GM12891 (cell line): ENCODE data around the gene SPRR2G.
"Not testable (repeated sequence)": the region's sequence is repeated elsewhere in the genome, so short reads cannot be mapped to it uniquely, and the experiment has no call there.

Source experiments
- DNase-seq: peaks from one replicate; pipeline ENCODE4 v3.0.0; 2011; ENCODE audit warnings: low spot score; ENCODE audit not compliant: insufficient read length
- FAIRE-seq: peaks from 2 replicates; lab custom pipeline; 2011; peaks lifted over from hg19 to GRCh38; lab: Jason Lieb, UNC
- PAX5 ChIP-seq: IDR thresholded peaks from 2 replicates; pipeline ENCODE4 v1.6.1; 2011; ENCODE audit warnings: low read length, moderate library complexity, mild to moderate bottlenecking; ENCODE audit not compliant: insufficient read depth, severe bottlenecking
- POLR2A ChIP-seq: IDR thresholded peaks from 2 replicates; pipeline ENCODE4 v1.6.1; 2011; ENCODE audit warnings: low read depth, low read length, control low read depth
- POLR2AphosphoS5 ChIP-seq: IDR thresholded peaks from 2 replicates; pipeline ENCODE4 v1.6.1; 2011; ENCODE audit warnings: low read depth, low read length, control low read depth
- POU2F2 ChIP-seq: IDR thresholded peaks from 2 replicates; pipeline ENCODE4 v1.6.1; 2011; ENCODE audit warnings: low read depth, mild to moderate bottlenecking, control low read depth, low read length, moderate library complexity
- SPI1 ChIP-seq: IDR thresholded peaks from 2 replicates; pipeline ENCODE4 v1.6.1; 2011; ENCODE audit warnings: low read depth, low read length, control low read depth
- TAF1 ChIP-seq: IDR thresholded peaks from 2 replicates; pipeline ENCODE4 v1.6.1; 2011; ENCODE audit warnings: low read depth, low read length, control low read depth

SPRR2G gene

DNA sequence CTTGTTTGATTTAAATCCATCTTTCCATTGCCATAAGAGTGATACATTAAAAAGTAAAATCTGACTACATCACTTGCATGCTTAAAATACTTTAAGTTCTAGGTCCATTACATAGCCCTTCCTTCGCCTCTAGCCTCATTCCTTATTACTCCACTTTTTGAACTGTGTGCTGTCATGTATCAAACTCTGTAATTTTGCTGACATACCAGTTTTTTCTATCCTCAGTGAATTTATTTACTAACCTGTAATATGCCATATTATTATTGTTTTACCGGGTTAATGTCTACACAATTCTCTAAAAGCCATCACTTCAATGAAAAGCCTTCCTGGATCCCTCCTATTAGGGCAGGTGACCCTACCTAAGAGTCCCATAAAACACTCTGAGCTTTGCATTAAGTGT, 4.9 kb upstream of the SPRR2G start:
- FAIRE-seq (no peak), DNase-seq (no peak)
- TF ChIP-seq TAF1 = no peak
- no peak for TF ChIP-seq POLR2A

DNA sequence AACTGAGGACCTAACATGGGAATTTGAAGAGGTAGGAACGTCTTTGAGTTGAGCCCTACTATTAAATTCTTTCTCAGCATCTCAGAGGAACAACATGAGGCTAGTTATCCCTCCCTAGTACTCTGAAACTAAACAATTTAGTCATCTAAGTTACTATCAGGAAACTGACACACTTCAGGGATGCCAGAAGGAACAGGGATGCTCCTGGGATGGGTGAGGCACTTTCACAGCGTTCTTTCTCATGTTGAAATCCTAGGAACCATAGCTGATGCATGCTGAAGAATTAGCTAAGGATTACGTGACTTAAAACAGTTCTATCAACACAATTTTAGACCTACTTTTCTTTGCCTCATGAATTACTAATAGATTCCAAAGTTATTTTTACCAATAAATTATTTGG, 1.8 kb upstream of the SPRR2G start:
- FAIRE-seq (no peak), DNase-seq (no peak)
- TF ChIP-seq SPI1 (no peak), TAF1 (no peak), POLR2A (no peak), POLR2AphosphoS5 (no peak), PAX5 (no peak), POU2F2 (no peak)

DNA sequence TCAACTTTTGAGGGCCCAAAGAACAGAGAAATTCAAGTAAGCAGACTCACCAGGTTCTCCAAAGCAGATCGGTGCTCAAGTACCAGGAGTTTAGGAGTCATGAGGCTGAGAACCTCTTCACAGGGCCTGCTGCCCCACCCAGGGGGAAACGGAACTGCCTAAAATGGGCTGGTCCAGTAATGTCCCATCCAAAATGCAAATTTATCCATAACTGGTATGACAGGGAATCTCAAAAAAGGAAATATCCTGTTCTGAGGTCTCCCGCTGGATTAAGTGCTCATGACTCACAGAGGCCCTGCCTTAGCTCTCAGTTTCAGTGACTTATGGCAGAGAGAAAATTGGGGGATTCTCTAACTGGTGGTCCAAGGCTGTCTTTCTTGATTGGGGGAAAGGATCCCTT, 9.3 kb downstream of the SPRR2G start:
- TF ChIP-seq POLR2AphosphoS5 = no peak
- no peak for DNase-seq
- no peak for FAIRE-seq

DNA sequence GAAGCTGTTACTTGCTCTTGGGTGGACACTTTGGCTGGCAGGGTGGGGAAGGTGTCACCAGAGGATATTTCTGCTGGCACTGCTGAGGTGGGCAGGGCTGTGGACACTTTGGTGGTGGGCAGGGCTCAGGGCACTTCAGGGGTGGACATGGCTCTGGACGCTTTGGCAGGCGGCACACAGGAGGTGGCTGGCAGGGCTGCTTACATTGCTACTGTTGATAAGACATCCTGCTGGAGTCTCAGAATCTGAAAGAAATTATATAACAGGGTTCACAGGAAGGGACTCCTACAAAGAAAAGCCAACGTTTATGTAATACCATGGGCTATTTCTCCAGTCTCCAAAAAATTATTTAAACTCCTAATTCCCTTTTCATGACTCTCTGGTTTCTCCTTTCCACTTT, 10.2 kb downstream of the SPRR2G start:
- no peak for TF ChIP-seq SPI1
- FAIRE-seq (no peak), DNase-seq (no peak)

DNA sequence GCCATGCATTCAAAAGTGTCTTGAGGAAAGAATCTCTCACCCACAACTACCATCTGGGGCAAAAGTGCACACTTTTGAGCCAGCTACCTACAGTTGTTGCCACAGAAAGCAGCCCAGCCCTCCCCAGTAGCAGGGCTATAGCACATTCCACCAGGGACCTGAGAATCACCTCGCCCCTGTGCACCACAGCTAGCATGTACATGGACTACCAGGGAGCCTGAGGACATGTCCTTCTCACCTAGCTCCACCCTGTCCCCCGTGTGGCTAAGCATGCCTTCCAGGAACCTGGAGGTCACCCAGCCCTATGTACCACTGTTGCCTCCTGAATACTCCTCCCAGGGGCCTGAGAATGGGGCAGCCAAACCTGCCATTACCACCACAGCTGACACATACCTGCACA, 16.9 kb downstream of the SPRR2G start:
- no peak for FAIRE-seq
- DNase-seq = no peak
- TF ChIP-seq TAF1 (no peak), POLR2A (no peak), SPI1 (no peak), POLR2AphosphoS5 (no peak), POU2F2 (no peak), PAX5 (no peak)

DNA sequence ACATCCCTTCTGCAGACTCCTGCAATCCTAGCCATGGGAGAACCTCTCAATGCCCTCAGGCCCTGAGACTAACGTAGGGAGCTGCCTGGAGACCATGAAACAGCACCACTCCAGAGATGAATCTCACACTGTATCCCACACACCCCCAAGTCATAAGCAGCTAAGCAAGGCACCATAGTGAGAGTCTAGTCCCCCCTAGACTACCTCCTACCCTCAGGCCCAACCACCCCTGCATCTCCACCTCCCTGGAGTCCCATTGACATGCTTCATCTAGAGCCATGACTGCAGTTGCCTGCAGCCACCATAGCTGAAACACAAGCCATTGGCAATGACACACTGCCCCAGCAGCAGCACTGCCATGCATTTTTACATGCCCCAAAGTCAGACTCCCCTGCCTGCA, 17.4 kb downstream of the SPRR2G start:
- TF ChIP-seq SPI1 = no peak
- no peak for TF ChIP-seq PAX5
- TF ChIP-seq POLR2AphosphoS5 = no peak
- TF ChIP-seq TAF1 = no peak
- TF ChIP-seq POU2F2 = no peak
- no peak for TF ChIP-seq POLR2A
- no peak for DNase-seq
- no peak for FAIRE-seq

DNA sequence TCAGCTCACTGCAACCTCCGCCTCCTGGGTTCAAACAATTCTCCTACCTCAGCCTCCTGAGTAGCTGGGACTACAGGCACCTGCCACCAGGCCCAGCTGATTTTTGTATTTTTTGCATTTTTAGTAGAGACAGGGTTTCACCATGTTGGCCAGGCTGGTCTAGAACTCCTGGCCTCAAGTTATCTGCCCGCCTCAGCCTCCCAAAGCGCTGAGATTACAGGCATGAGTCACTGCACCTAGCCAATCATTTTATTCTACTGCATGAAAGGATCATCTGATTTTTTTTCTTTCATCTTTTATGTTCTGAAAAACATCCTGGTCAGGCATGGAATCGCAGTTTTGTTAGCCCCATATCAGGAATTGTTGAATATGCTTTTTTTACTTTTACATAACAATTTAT, 22.0 kb downstream of the SPRR2G start:
- not testable (repeated sequence) for DNase-seq

DNA sequence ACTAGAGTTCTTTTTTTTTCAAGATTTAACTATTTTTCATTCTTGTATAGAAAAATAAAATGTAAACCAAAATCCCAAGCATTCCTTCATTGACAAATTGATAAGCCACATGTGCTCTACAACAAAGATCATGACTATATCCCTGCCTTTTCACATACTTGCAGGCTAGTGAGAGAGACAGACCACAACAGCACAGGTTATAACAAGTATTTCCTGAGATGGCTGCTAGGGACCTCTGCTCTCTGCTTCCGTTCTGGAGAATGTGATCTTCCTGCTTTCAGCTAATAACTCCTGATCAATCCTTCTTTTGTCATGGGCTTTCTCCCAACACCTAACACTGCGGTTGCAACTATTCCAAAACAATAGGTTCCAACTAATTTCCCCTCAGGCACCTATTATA, 23.4 kb downstream of the SPRR2G start:
- TF ChIP-seq POLR2AphosphoS5 = no peak
- TF ChIP-seq POLR2A = no peak
- TF ChIP-seq TAF1 = no peak
- TF ChIP-seq SPI1 = no peak
- no peak for TF ChIP-seq POU2F2
- no peak for TF ChIP-seq PAX5
- no peak for FAIRE-seq
- no peak for DNase-seq

More for the DNA sequence above, 22.0 kb downstream of the SPRR2G start:
- not testable (repeated sequence) for FAIRE-seq

DNA sequence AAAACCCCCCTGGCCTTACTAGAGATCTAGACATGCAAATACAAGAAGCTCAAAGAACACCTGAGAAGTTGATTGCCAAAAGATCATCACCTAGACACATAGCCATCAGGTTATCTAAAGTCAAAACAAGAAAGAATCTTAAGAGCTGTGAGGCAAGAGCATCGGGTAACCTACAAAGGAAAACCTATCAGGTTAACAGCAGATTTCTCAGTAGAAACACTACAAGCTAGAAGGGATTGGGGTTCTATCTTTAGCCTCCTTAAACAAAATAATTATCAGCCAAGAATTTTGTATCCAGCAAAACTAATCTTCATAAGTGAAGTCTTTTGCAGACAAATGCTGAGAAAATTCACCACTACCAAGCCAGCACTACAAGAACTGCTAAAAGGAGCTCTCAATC, 25.2 kb downstream of the SPRR2G start:
- no peak for TF ChIP-seq PAX5
- TF ChIP-seq POLR2A = no peak
- TF ChIP-seq SPI1 = no peak
- no peak for TF ChIP-seq POLR2AphosphoS5
- no peak for TF ChIP-seq TAF1
- TF ChIP-seq POU2F2 = no peak
- DNase-seq = no peak
- FAIRE-seq = no peak

DNA sequence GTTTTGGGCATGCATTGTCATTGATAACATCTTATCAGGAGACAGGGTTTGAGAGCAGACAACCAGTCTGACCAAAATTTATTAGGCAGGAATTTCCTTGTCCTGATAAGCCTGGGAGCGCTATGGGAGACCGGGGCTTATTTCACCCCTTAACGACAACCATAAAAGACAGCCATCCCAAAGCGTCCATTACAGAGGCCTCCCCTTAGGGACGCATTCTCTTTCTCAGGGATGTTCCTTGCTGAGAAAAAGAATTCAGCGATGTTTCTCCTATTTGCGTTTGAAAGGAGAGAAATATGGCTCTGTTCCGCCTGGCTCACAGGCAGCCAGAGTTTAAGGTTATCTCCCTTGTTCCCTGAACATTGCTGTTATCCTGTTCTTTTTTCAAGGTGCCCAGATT, 26.9 kb downstream of the SPRR2G start:
- not testable (repeated sequence) for FAIRE-seq, DNase-seq

DNA sequence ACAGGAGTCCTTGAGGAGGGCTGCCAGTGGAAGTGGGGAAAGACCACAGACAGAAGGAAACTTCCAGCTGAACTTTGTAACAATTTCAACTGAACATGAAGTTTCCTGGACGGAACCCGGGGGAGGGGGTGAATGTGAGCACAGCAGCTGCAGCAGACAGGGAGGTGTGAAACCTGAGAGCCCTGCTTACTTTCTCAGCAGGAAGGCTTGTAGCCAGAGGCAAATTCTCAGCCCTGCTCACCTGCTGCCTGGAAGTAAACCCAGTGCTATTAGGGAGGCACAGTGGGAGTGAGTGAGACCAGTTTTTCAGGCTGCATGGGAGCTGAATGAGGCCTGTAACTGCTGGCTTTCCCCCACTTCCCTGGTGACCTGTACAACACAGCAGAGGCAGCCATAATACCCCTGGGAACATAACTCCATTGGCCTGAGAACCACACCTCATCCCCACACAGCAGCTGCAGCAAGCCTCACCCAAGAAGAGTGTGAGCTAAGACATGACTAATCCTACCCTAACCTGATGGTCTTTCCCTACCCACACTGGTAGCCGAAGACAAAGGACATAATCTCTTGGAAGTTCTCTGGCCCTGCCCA, 27.8 kb downstream of the SPRR2G start:
- TF ChIP-seq POLR2AphosphoS5 = no peak
- TF ChIP-seq TAF1 = no peak
- TF ChIP-seq SPI1 = no peak
- TF ChIP-seq PAX5 = no peak
- no peak for TF ChIP-seq POU2F2
- no peak for TF ChIP-seq POLR2A
- DNase-seq (no peak), FAIRE-seq (no peak)
